Upper lobe of left lung (tissue), 4 donors: ENCODE data around the gene LCN9.
"Not testable (repeated sequence)": the region's sequence is repeated elsewhere in the genome, so short reads cannot be mapped to it uniquely, and the experiment has no call there.

Source experiments
- EP300 ChIP-seq, 4 donors: sonication (generic); formaldehyde crosslinking; IDR thresholded peaks; one replicate each; pipeline ENCODE4 v1.5.1; 2017; ENCODE audit warnings: antibody characterized with exemption in 4 of 4, control low read depth in 2 of 4
- POLR2A ChIP-seq, 4 donors: fragments of 450-650 bp; IDR thresholded peaks; one replicate each; pipeline ENCODE4 v1.5.1; 2016 to 2017; ENCODE audit warnings: antibody characterized with exemption in 4 of 4, mild to moderate bottlenecking in 2 of 4
- POLR2AphosphoS5 ChIP-seq, 2 donors: sonication (generic); formaldehyde crosslinking; IDR thresholded peaks; one replicate each; pipeline ENCODE4 v1.5.1; 2017; ENCODE audit warnings: antibody characterized with exemption in 2 of 2
- TF ChIP-seq, protein P1 (sequence below), 6 experiments: fragments of 450-650 bp in 4 of 6; fragments of 200-600 bp in 2 of 6; sonication (generic) in 2 of 6; IDR thresholded peaks; one replicate each; pipeline ENCODE4 v1.5.1; 2016 to 2019; ENCODE audit warnings: antibody characterized with exemption in 6 of 6

DNA sequence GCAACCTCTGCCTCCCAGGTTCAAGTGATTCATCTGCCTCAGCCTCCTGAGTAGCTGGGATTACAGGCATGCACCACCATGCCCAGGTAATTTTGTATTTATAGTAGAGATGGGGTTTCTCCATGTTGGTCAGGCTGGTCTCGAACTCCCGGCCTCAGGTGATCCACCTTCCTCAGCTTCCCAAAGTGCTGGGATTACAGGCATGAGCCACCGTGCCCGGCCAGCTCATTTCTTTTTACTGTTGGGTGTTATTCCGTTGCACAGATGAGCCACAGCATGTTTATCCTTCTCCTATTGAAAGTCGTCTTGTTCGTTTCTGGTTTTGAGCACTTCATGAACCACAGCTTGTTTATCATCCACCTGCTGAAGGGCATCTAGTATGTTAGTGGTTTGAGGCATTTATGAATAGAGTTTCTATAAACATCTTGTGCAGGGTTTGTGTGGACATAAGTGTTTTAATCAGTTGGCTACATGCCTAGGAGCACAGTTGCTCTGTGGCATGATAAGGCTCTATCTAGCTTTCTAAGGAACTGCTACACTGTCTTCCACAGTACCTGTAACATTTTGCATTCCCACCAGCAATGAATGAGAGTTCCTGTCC, 26.1 kb upstream of the LCN9 start:
- TF ChIP-seq, protein P1, sequence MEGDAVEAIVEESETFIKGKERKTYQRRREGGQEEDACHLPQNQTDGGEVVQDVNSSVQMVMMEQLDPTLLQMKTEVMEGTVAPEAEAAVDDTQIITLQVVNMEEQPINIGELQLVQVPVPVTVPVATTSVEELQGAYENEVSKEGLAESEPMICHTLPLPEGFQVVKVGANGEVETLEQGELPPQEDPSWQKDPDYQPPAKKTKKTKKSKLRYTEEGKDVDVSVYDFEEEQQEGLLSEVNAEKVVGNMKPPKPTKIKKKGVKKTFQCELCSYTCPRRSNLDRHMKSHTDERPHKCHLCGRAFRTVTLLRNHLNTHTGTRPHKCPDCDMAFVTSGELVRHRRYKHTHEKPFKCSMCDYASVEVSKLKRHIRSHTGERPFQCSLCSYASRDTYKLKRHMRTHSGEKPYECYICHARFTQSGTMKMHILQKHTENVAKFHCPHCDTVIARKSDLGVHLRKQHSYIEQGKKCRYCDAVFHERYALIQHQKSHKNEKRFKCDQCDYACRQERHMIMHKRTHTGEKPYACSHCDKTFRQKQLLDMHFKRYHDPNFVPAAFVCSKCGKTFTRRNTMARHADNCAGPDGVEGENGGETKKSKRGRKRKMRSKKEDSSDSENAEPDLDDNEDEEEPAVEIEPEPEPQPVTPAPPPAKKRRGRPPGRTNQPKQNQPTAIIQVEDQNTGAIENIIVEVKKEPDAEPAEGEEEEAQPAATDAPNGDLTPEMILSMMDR (IDR thresholded peaks at IDR 0.05), result not testable (repeated sequence)
- not testable (repeated sequence) for TF ChIP-seq POLR2A, EP300, POLR2AphosphoS5 (IDR thresholded peaks at IDR 0.05)
